SJSA1 (cell line): ENCODE measurements around the gene MAPK14. TPM values are rescaled to one million over a fixed set of nuclear protein-coding genes. Genes with fewer than 3 reads are reported as not detected.

Source experiments
- DNase-seq, 2 experiments: peaks; one replicate each; pipeline ENCODE4 v3.0.0-alpha.2; 2015 to 2020; ENCODE audit warnings: low spot score in 2 of 2, low read depth in 1 of 2
- H3K27ac ChIP-seq: fragments of 250-450 bp; sonication (Bioruptor Pico); 2 replicates; pipeline ENCODE4 v1.5.1; 2020; ENCODE audit warnings: mild to moderate bottlenecking, moderate library complexity
- H3K27me3 ChIP-seq: fragments of 250-450 bp; sonication (Bioruptor Pico); replicated peaks from 2 replicates; pipeline ENCODE4 v1.5.1; 2020; ENCODE audit warnings: mild to moderate bottlenecking, moderate library complexity
- H3K36me3 ChIP-seq: fragments of 250-450 bp; sonication (Bioruptor Pico); 2 replicates; pipeline ENCODE4 v1.5.1; 2020; ENCODE audit warnings: mild to moderate bottlenecking
- H3K4me1 ChIP-seq: fragments of 250-450 bp; sonication (Bioruptor Pico); replicated peaks from 2 replicates; pipeline ENCODE4 v1.6.1; 2021; ENCODE audit warnings: mild to moderate bottlenecking
- H3K4me3 ChIP-seq: fragments of 250-450 bp; sonication (Bioruptor Pico); 2 replicates; pipeline ENCODE4 v1.5.1; 2020; ENCODE audit warnings: mild to moderate bottlenecking
- H3K9me3 ChIP-seq: fragments of 250-450 bp; sonication (Bioruptor Pico); replicated peaks from 2 replicates; pipeline ENCODE4 v1.5.1; 2020; ENCODE audit warnings: mild to moderate bottlenecking
- total RNA-seq: library from RNA; depleted of rRNA; stranded (reverse); fragments of >200 nt; shearing (Covaris generic); gene quantifications from 2 replicates; pipeline ENCODE4 v1.2.3, GENCODE V29; 2014

MAPK14 gene
- total RNA-seq, 1 experiment from 2014 or later = 60.9 TPM

DNA sequence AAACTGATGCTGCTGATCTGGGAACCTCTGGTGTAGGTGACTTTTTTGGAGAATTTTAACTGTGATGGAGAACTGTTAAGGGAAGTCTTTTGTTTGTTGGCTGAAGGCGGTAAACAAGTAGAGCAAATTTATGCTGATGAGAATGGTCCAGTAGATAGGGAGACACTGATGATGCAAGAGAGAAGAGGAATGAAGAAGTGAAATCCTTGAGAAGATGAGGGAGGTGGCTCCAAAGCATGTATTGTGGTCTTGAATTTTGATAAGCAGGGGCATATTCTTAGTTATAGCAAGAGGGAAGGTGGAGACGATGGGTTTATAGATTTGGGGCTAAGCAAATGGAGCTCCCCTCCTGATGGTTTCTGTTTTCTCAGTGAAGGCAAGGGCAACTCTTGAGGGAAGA lies 22.0 kb downstream of the MAPK14 start:
- no peaks in the 10 kb centered on the region for H3K9me3 ChIP-seq
- H3K4me3 ChIP-seq = no peak overlapping the region
- H3K27ac ChIP-seq = no peak overlapping the region
- H3K27me3 ChIP-seq = no peaks in the 10 kb centered on the region
- H3K36me3 ChIP-seq = peaks cover 13% of the 10 kb centered on the region
- no peaks in the 10 kb centered on the region for H3K4me1 ChIP-seq
- DNase-seq = no peak

DNA sequence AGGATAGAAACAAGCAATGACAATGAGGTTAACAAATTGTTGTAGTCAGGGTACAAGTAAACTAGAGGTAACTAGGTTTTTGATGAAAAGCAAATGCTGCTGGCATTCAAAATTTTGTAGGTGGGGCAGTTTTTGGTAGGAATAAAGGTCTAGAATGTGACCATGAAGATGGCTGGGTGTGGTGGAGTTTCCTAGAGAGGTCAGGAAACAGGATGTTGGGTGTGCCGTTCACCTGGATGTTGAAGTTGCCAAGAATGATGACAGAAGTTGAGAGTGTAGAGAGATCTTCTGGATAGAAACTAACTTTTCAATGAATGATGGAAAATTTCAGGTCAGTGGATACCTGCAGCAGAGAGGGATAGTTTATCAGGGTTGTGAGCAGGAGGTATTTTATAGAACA lies 22.7 kb downstream of the MAPK14 start:
- Histone ChIP-seq H3K36me3 (peaks cover 18% of the 10 kb centered on the region), H3K27me3 (no peaks in the 10 kb centered on the region), H3K4me1 (no peaks in the 10 kb centered on the region), H3K4me3 (no peak overlapping the region), H3K9me3 (no peaks in the 10 kb centered on the region), H3K27ac (no peak overlapping the region)
- DNase-seq = no peak

- no peak for DNase-seq
- no peak overlapping the region for H3K4me3 ChIP-seq
- H3K4me1 ChIP-seq = no peaks in the 10 kb centered on the region
- peaks cover 18% of the 10 kb centered on the region for H3K36me3 ChIP-seq
- no peaks in the 10 kb centered on the region for H3K27me3 ChIP-seq
- H3K27ac ChIP-seq = no peak overlapping the region
- H3K9me3 ChIP-seq = no peaks in the 10 kb centered on the region
Observed at GRCh38 chr6:36050947-36051710, 23.5 kb downstream of the MAPK14 start.

GRCh38 chr6:36052097-36052496 lies 24.5 kb downstream of the MAPK14 start:
- Histone ChIP-seq H3K4me3 (no peak overlapping the region), H3K27me3 (no peaks in the 10 kb centered on the region), H3K4me1 (no peaks in the 10 kb centered on the region), H3K9me3 (no peaks in the 10 kb centered on the region), H3K36me3 (peaks cover 18% of the 10 kb centered on the region), H3K27ac (no peak overlapping the region)
- DNase-seq = no peak

- Histone ChIP-seq H3K36me3 (peaks cover 18% of the 10 kb centered on the region), H3K4me3 (no peak overlapping the region), H3K4me1 (no peaks in the 10 kb centered on the region), H3K27ac (no peak overlapping the region), H3K9me3 (no peaks in the 10 kb centered on the region), H3K27me3 (no peaks in the 10 kb centered on the region)
- no peak for DNase-seq
Observed at GRCh38 chr6:36053878-36054277, 26.3 kb downstream of the MAPK14 start.

- H3K4me3 ChIP-seq = no peak overlapping the region
- H3K27ac ChIP-seq = no peak overlapping the region
- H3K36me3 ChIP-seq = peaks cover 18% of the 10 kb centered on the region
- DNase-seq = no peak
- no peaks in the 10 kb centered on the region for H3K27me3 ChIP-seq
- H3K9me3 ChIP-seq = no peaks in the 10 kb centered on the region
- H3K4me1 ChIP-seq = no peaks in the 10 kb centered on the region
Observed at GRCh38 chr6:36054415-36054814, 26.8 kb downstream of the MAPK14 start.

- Histone ChIP-seq H3K36me3 (peaks cover 23% of the 10 kb centered on the region), H3K9me3 (no peaks in the 10 kb centered on the region), H3K27me3 (no peaks in the 10 kb centered on the region), H3K4me1 (no peaks in the 10 kb centered on the region), H3K4me3 (no peak overlapping the region), H3K27ac (no peak overlapping the region)
- DNase-seq = no peak
Observed at GRCh38 chr6:36054956-36055355, 27.3 kb downstream of the MAPK14 start.

DNA sequence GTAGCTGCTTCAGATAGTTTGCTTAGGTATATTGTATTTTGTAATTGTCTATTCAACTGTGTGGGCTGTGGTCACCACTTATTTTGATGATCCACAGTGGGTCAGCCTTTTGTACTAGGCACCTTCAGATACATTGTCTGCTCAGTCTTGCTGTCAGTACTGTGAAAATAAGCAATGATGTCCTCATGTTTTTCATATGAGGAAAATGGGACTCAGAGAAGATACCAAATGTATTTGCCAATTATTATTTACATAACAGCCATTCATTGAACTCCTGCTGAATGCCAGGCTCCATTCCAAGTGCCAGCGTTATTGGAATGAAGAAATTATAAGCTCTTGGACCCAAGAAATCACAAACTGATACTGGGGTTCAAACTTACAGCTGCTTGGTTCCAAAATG lies 28.6 kb downstream of the MAPK14 start:
- peaks cover 34% of the 10 kb centered on the region for H3K36me3 ChIP-seq
- H3K4me3 ChIP-seq = no peak overlapping the region
- H3K27me3 ChIP-seq = no peaks in the 10 kb centered on the region

DNA sequence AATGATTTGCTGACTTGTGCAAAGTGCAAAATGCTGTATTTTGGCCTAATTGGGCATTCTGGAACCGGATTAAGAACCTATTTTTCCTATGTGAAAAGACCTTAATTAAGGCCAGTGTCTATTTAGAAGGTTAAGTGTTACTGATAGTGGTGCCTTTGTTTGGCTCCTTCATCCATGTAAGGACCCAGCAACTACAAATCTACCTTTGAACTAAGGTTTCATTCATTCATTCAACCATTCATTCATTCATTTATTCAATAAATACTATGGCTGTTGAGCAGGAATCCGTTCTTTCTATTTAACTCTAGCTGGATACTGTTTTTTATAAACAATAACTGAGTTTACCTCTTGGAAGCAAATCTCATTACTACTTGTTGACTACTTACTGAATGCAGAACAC lies 33.6 kb downstream of the MAPK14 start:
- Histone ChIP-seq H3K27ac (no peak overlapping the region), H3K4me1 (no peaks in the 10 kb centered on the region), H3K27me3 (no peaks in the 10 kb centered on the region), H3K9me3 (no peaks in the 10 kb centered on the region), H3K36me3 (peaks cover 37% of the 10 kb centered on the region), H3K4me3 (no peak overlapping the region)
- no peak for DNase-seq

More for the DNA sequence above, 28.6 kb downstream of the MAPK14 start:
- H3K9me3 ChIP-seq = no peaks in the 10 kb centered on the region
- no peaks in the 10 kb centered on the region for H3K4me1 ChIP-seq
- no peak for DNase-seq
- H3K27ac ChIP-seq = no peak overlapping the region

DNA sequence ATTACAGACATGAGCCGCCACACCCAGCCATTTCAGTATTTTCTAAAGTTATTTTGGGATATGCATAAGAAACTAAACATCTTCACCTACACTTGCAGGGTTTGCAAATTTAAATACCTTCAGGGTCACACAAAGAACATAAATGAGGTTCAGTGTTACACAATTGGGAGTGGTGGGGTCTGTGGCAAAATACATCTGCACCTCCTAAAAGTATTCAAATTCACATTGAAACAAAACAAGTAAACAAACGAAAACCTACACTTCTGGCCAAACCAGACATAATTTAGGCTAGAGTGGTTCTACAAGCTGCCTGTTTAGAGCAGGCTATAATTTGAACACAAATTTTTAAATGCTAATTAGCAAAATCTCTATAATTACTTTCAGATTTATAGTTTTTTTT lies 34.6 kb downstream of the MAPK14 start:
- Histone ChIP-seq H3K9me3 (no peaks in the 10 kb centered on the region), H3K27ac (no peak overlapping the region), H3K4me3 (no peak overlapping the region), H3K27me3 (no peaks in the 10 kb centered on the region), H3K4me1 (no peaks in the 10 kb centered on the region), H3K36me3 (peaks cover 37% of the 10 kb centered on the region)
- no peak for DNase-seq

GRCh38 chr6:36063318-36064060 lies 35.9 kb downstream of the MAPK14 start:
- no peaks in the 10 kb centered on the region for H3K9me3 ChIP-seq
- no peaks in the 10 kb centered on the region for H3K4me1 ChIP-seq
- DNase-seq = no peak
- H3K27me3 ChIP-seq = no peaks in the 10 kb centered on the region
- H3K36me3 ChIP-seq = peaks cover 37% of the 10 kb centered on the region
- no peak overlapping the region for H3K27ac ChIP-seq
- no peak overlapping the region for H3K4me3 ChIP-seq

DNA sequence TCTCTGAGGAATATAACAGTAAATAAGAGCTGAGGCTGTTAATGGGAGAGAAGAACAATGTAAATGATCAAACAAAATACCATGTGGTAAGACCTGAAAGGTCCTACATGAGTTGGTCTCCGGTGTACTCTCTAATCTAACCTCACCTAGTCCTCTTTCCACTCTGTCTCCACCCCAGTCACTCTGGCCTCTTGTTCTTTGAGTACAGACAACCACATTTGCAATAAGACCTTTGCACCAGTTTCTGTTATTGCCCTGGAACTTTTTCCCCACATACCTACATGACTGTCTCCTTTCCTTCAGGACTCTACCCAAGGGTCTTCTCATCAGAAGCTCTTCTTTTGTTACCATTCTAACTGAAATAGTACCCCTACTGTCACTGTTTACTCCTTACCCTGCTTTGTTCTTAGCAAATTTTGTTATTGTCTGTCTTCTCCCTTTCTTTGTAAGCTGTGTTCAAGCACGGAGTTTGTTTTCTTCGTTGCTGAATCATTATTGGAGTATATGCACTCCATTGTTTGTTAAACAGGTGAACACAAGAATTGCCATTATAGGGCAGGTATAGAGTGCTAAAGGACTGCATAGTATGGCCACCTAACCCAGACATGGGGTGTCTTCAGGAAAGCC lies 37.3 kb downstream of the MAPK14 start:
- H3K27ac ChIP-seq = no peak overlapping the region
- H3K9me3 ChIP-seq = no peaks in the 10 kb centered on the region
- no peak overlapping the region for H3K4me3 ChIP-seq
- H3K27me3 ChIP-seq = no peaks in the 10 kb centered on the region
- peaks cover 30% of the 10 kb centered on the region for H3K36me3 ChIP-seq
- no peaks in the 10 kb centered on the region for H3K4me1 ChIP-seq
- no peak for DNase-seq

DNA sequence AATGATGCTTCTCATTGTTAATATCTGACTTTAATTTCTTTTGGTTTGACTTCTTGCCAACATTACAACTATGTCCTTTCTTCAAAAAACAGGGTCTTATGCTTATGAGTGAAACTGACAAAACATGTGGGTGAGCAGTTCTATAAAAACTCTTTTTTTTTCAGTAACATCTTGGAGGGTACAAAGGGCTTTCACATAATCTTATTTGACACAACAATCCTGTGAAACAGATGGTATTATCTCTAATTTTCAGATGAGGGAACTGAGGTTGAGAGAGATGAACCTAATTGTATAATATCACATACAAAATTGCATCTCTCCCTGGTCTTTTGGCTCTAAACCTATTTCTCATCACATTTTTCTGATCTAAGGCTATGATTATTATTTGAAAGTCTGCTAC lies 38.3 kb downstream of the MAPK14 start:
- H3K4me3 ChIP-seq = no peak overlapping the region
- no peak for DNase-seq
- H3K27ac ChIP-seq = no peak overlapping the region
- H3K27me3 ChIP-seq = no peaks in the 10 kb centered on the region
- H3K4me1 ChIP-seq = no peaks in the 10 kb centered on the region
- peaks cover 20% of the 10 kb centered on the region for H3K36me3 ChIP-seq
- no peaks in the 10 kb centered on the region for H3K9me3 ChIP-seq

- Histone ChIP-seq H3K27ac (no peak overlapping the region), H3K4me1 (no peaks in the 10 kb centered on the region)
Observed at GRCh38 chr6:36066817-36067216, 39.2 kb downstream of the MAPK14 start.

More at GRCh38 chr6:36066817-36067216, 39.2 kb downstream of the MAPK14 start:
- no peak overlapping the region for H3K4me3 ChIP-seq
- H3K36me3 ChIP-seq = peaks cover 12% of the 10 kb centered on the region
- H3K27me3 ChIP-seq = no peaks in the 10 kb centered on the region
- DNase-seq = no peak
- H3K9me3 ChIP-seq = no peaks in the 10 kb centered on the region
